NCI-H524 treated with DMSO at 0.1 percent for 48 hours (cell line): ENCODE results near the gene ZNF761.
A peak's percentile ranks its signal among the peaks of the same experiment; 100 is the strongest.
"Not testable (repeated sequence)": the region's sequence is repeated elsewhere in the genome, so short reads cannot be mapped to it uniquely, and the experiment has no call there.

Experiments used
- DNase-seq: peaks from one replicate; lab custom pipeline; 2025; lab: John Stamatoyannopoulos, UW

Gene ZNF761

GRCh38 chr19:53431399-53432087, at the start of gene ZNF761:
TSS of gene ZNF761 (plus strand) at chr19:53431984. CDS start at chr19:53447269, 15,285 bp downstream.
- peak; percentile 55 for DNase-seq

GRCh38 chr19:53388168-53388567, 43.6 kb upstream of the ZNF761 start:
- DNase-seq = no peak

DNA sequence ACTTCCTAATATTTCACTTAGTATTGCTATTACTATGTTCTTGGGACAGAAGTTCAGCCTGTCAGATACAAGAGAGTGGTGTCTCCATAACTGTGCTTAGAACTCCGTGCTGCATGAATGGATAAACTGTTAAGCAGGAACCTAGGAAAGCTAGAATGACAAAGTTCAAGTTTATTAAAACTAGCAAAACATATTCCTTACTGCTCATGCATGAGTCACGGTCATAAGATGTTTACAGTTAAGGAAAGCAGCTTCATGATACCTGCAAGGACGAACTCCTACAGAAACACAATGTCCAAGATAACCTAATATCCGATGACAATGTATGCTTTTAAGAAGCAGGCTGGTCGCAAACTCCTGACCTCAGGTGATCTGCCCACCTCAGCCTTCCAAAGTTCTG, 42.9 kb upstream of the ZNF761 start:
- DNase-seq = no peak

- DNase-seq = no peak
These were observed 42.2 kb upstream of the ZNF761 start for GRCh38 chr19:53389571-53389970.

DNA sequence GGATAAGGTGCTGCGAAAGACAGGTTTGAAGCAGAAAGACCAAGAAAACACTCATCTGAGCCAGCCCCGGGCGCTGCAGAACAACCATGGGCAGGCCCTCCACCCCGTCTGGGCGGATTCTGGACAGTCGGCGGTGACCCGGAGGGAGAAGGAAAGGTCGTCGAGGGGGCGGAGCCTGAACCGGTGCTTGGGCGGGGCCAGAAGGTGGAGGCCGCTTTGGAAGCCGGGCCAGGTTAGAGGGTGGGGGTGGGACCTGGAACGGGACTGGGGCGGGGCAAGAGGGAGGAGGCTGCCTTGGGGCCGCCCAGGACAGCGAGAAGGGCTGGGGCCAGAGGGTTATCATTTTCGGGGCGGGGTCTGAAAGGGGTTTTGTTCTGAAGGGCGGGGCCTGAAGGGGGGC, 41.8 kb upstream of the ZNF761 start:
- no peak for DNase-seq

DNA sequence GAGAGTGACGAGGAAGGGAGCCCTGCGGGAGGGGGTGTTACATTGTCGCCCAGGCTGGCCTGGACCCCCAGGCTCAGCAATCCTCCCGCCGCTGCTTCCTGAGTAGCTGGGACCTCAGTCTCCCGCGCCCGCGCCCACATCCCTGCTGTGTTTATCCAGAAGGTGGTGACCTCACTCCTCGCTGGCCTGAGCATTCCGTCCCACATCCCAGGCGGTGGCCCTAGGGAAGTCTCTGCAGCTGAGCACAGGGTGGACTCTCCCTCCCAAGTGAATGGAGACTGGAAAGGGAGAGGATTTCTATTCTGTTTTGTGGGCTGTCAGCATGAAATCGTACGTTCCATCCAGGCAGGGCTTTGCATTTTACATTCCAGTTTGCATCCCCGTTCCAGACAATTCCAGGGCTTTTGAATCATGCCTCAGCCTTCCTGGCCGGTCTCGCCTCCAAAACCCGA, 37.2 kb upstream of the ZNF761 start:
- no peak for DNase-seq

DNA sequence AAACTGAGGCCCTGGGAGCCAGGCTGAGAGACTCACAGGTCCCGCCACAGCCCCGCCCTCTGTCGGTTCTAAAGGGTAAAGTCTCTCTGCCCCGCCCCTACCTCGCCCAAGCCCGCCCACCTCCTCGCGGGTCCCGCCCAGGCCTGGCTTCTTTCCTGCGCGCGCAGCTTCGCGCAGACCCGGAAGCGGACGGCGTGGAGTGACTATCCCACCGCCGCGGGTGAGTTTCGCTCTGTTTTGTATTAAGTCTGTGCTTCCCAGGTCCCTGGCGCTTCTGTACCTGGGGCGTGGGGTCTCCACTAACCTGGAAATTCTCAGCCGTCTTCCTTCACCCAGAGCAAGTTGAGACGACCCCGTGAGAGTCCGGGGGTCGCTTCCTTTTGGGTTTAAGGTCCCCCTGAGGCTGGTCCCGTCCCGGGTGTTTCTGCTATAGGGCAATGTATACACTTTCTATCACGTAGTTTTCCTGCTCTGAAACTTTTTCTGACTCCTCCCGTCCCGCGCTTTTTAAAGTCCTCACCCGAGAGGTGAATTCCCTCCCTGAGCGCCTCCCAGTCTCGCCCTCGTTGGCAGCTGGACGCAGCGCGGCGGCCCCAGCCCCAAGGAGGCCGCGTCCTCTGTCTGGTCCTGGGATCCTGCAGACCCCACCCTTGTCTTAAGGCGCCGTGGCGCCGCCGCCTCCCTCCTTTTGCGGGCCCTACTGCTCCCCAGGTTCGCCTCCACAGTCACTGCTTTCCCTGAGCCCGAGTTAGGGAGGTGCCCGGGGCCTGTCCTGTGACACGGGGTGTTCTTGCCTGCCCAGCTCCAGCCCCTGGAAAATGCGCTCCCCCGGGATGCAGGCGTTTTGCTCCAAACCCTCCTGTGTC, 36.6 kb upstream of the ZNF761 start, which contains the start of gene ZNF765:
Gene ZNF765, plus strand, starts transcription at position 176 of the 866 bp plus-strand sequence. CDS start 2,867 bp downstream, outside the sequence.
- DNase-seq = peak; percentile 24

DNA sequence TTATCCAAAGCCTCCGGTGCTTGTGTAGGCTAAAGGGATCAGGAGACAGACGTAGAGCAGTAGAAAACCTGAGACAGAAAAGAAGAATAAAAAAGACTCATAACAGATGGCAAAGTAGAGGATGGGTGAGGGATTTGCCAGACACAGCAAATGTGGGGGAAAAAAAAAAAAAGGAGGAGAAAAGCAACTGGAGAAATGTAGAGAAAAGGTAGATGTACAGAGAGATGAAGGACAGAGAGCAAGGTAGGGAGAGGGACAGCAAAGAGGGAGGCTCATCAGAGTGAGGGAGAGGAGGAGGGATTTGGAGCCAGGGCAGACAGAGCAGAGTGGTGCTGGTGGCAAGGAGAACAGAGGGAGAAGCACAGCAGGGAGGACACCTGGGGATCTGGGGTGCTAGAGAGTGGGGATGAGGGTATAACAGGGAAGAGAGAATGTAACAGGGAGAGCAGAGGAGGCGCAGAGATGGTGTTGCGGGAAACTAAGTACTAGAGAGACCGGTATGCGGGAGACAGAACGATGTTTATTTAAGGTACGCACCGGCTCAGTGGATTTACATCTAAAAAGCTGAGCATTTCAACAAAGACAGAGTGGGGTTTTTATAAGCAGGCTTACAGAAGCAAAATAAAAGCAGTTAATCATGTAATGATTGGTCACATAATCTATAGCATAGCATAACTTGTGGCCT, 35.8 kb upstream of the ZNF761 start:
- not testable (repeated sequence) for DNase-seq

- no peak for DNase-seq
These were observed 35.3 kb upstream of the ZNF761 start for GRCh38 chr19:53396525-53396868.

DNA sequence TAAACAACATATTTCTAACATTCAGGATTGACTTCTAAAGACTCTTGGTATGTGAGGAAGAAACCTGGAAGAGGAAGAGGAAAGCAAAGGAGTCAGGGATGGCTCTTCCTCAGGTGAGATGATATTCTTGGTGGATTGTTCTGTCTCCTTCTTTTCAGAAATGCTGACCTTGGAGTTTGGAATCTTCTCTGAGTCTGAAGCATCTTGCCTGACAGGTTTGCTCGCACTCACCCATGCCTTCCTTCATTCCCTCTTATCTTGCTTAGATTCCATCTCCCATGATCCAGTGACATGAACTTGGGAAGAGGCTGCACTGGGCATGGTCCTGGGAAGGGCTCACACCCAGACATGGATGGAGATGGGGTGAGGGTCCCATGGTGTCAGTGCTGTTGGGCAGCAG, 33.9 kb upstream of the ZNF761 start:
- not testable (repeated sequence) for DNase-seq

DNA sequence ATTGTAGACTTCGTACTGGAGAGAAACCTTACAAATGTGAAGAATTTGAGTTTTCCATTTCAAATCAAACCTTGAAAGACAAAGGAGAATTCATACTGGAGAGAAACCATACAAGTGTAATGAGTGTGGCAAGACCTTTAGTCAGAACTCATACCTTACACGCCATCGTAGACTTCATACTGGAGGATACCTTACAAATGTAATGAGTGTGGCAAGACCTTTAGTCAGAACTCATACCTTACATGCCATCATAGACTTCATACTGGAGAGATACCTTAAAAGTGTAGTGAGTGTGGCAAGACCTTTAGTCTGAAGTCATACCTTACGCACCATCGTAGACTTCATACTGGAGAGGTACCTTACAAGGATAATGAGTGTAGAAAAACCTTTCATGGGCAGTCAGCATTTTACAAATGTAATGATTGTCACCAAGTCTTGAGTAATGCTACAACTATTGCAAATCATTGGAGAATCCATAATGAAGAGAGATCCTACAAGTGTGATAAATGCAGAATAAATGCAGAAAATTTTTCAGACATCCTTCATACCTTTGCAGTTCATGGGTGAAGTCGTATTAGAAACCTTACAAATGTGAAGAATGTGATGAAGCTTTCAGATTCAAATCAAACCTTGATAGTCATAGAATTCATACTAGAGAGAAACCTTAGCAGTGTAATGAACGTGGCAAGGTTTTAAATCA, 22.1 kb upstream of the ZNF761 start:
- no peak for DNase-seq

DNA sequence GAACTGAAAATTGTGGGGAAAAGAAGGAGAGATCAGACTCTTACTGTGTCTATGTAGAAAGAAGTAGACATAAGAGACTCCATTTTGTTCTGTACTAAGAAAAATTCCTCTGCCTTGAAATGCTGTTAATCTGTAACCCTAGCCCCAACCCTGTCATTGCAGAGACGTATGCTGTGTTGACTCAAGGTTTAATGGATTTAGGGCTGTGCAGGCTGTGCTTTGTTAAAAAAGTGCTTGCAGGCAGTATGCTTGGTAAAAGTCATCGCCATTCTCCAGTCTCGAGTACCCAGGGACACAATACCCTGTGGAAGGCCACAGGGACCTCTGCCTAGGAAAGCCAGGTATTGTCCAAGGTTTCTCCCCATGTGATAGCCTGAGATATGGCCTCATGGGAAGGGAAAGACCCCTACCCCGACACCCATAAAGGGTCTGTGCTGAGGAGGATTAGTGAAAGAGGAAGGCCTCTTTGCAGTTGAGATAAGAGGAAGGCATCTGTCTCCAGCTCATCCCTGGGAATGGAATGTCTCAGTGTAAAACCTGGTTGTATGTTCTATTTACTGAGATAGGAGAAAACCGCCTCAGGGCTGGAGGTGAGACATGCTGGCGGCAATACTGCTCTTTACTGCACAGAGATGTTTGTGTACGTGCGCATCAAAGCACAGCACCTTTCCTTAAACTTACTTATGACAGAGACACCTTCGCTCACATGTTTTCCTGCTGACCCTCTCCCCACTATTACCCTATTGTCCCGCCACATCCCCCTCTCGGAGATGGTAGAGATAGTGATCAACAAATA, 11.1 kb upstream of the ZNF761 start:
- DNase-seq = not testable (repeated sequence)

DNA sequence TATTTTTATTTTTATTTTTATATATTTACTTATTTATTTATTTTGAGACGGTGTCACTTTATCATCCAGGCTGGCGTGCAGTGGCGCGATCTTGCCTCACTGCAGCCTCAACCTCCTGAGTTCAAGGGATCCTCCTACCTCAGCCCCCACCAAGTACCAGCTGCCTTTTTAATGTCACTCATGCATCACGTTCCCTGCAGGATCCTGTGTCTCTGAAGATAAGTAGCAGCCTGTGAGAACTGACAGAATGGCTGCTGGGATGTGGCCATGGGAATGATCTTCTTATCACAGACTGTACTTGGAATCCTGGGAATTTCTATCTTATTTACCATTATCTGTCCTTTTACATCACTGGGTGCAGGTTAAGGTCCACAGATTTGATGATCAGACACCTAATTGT, 9.2 kb upstream of the ZNF761 start:
- DNase-seq = no peak

GRCh38 chr19:53423074-53423473, 8.7 kb upstream of the ZNF761 start:
- not testable (repeated sequence) for DNase-seq

DNA sequence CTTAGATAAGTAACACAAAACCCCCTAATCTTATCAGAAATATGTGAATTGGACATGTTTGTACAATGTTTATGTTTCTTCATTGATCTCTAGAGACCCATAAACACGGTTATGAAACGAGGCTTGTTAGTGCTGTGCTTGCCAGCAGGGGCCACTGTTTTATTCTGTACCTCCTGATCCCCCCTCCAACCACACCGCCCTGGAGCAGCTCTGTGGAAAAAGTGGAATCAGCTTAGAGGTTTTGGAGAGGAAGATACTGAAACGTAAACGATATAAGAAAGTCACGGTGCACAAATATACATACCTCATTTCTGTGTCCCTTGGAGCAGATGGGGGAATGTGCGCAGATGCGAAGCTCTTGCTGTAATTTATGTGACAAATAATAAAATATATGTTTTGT, 8.1 kb upstream of the ZNF761 start:
- DNase-seq = not testable (repeated sequence)

DNA sequence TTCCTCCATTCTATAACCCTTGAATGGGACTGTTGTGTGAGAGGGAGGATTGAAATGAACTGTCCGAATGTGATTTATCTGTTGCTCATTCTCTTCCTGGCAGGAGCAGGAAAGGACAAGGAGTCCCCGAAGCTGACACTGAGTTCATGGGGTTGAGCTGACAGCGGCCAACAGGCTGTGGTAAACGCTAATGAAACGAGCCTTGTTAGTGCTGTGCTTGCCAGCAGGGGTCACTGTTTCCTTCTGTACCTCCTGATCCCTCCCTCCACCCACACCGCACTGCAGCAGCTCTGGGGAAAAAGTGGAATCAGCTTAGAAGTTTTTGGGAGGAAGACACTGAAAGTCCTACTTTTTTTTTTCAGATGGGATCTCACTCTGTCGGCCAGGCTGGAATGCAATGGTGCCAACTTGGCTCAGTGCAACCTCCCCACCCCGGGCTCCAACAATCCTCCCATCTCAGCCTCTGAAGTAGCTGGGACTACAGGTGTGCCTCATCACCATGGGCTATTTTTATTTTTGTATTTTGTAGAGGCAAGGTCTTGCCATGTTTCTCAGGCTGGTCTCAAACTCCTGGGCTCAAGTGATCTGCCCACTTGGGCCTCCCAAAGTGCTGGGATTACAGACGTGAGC, 6.7 kb upstream of the ZNF761 start:
- no peak for DNase-seq

- DNase-seq = no peak
These were observed 391 bp downstream of the ZNF761 start for GRCh38 chr19:53432088-53432661.

DNA sequence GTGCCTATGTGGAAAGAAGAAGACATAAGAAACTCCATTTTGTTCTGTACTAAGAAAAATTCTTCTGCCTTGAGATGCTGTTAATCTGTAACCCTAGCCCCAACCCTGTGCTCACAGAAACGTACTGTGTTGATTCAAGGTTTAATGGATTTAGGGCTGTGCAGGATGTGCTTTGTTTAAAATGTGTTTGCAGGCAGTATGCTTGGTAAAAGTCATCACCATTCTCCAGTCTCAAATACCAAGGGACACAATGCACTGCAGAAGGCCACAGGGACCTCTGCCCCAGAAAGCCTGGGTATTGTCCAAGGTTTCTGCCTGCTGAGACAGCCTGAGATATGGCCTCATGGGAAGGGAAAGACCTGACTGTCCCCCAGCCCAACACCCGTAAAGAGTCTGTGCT, 12.0 kb downstream of the ZNF761 start:
- DNase-seq = not testable (repeated sequence)

GRCh38 chr19:53447196-53447595, 15.4 kb downstream of the ZNF761 start:
- not testable (repeated sequence) for DNase-seq

GRCh38 chr19:53455828-53456227, 24.0 kb downstream of the ZNF761 start:
- no peak for DNase-seq
